Neural progenitor cell (in vitro differentiated cells): Measurements from ENCODE around the gene TNFRSF9. TPM values are rescaled to one million over a fixed set of nuclear protein-coding genes. Genes with fewer than 3 reads are reported as not detected.
"Not testable (repeated sequence)": the region's sequence is repeated elsewhere in the genome, so short reads cannot be mapped to it uniquely, and the experiment has no call there.

Experiments
- DNase-seq: peaks from one replicate; pipeline ENCODE4 v3.0.0-alpha.2; 2016; ENCODE audit warnings: low spot score
- H2AFZ ChIP-seq: fragments of 200-600 bp; sonication (generic); replicated peaks from 2 replicates; pipeline ENCODE4 v1.6.1; 2016; ENCODE audit warnings: antibody characterized with exemption
- H3F3A ChIP-seq: fragments of 200-600 bp; sonication (generic); 2 replicates; pipeline ENCODE4 v1.6.1; 2016; ENCODE audit warnings: antibody characterized with exemption, low read depth
- H3K27ac ChIP-seq: fragments of 200-600 bp; sonication (generic); 2 replicates; pipeline ENCODE4 v1.5.1; 2016; ENCODE audit warnings: mild to moderate bottlenecking
- H3K27me3 ChIP-seq: fragments of 200-600 bp; sonication (generic); 2 replicates; pipeline ENCODE4 v1.6.1; 2016; ENCODE audit warnings: mild to moderate bottlenecking, moderate library complexity
- H3K36me3 ChIP-seq: fragments of 200-600 bp; sonication (generic); 2 replicates; pipeline ENCODE4 v1.5.1; 2016
- H3K4me1 ChIP-seq: fragments of 200-600 bp; sonication (generic); 2 replicates; pipeline ENCODE4 v1.6.1; 2016; ENCODE audit warnings: mixed run types
- H3K4me2 ChIP-seq: fragments of 200-600 bp; sonication (generic); 2 replicates; pipeline ENCODE4 v1.6.1; 2016
- H3K4me3 ChIP-seq: fragments of 200-600 bp; sonication (generic); 2 replicates; pipeline ENCODE4 v1.5.1; 2016
- H3K79me2 ChIP-seq: fragments of 200-600 bp; sonication (generic); 2 replicates; pipeline ENCODE4 v1.6.1; 2016; ENCODE audit warnings: low read depth
- H3K9ac ChIP-seq: fragments of 200-600 bp; sonication (generic); 2 replicates; pipeline ENCODE4 v1.6.1; 2016
- H3K9me3 ChIP-seq: fragments of 200-600 bp; sonication (generic); 2 replicates; pipeline ENCODE4 v1.5.1; 2016; ENCODE audit warnings: low read depth
- H4K20me1 ChIP-seq: fragments of 200-600 bp; sonication (generic); 2 replicates; pipeline ENCODE4 v1.6.1; 2016; ENCODE audit warnings: low read depth
- H3K27ac Mint-ChIP-seq: 3 replicates; pipeline ENCODE4 v1.8.0; 2021; ENCODE audit warnings: mixed read lengths
- H3K27me3 Mint-ChIP-seq: 2 replicates; pipeline ENCODE4 v1.8.0; 2022; ENCODE audit warnings: low read depth, mild to moderate bottlenecking, inconsistent platforms, moderate library complexity, mixed read lengths; ENCODE audit not compliant: insufficient read depth
- H3K36me3 Mint-ChIP-seq: 3 replicates; pipeline ENCODE4 v1.8.0; 2021; ENCODE audit warnings: mixed read lengths
- H3K4me1 Mint-ChIP-seq: 3 replicates; pipeline ENCODE4 v1.8.0; 2021; ENCODE audit warnings: mixed read lengths
- H3K4me3 Mint-ChIP-seq: 3 replicates; pipeline ENCODE4 v1.8.0; 2021; ENCODE audit warnings: mild to moderate bottlenecking, moderate library complexity, mixed read lengths
- H3K9me3 Mint-ChIP-seq: 3 replicates; pipeline ENCODE4 v1.8.0; 2020; ENCODE audit warnings: mixed read lengths
- EZH2 ChIP-seq: fragments of 200-600 bp; sonication (generic); IDR thresholded peaks from 2 replicates; pipeline ENCODE4 v1.6.1; 2017; ENCODE audit warnings: antibody characterized with exemption, mild to moderate bottlenecking, moderate library complexity
- EZH2phosphoT487 ChIP-seq: fragments of 200-600 bp; sonication (generic); IDR thresholded peaks from 2 replicates; pipeline ENCODE4 v1.6.1; 2017; ENCODE audit warnings: antibody characterized with exemption
- total RNA-seq: library from RNA; depleted of rRNA; stranded (reverse); fragments of >200 nt; gene quantifications from 2 replicates; pipeline ENCODE4 v1.2.3, GENCODE V29; 2015; ENCODE audit warnings: low replicate concordance
- TF ChIP-seq, protein P1 (sequence below): fragments of 200-600 bp; sonication (generic); IDR thresholded peaks from 2 replicates; pipeline ENCODE4 v1.5.1; 2017; ENCODE audit warnings: antibody characterized with exemption, mild to moderate bottlenecking

The TNFRSF9 gene
- total RNA-seq, 1 donor from 2014 or later = not detected

DNA sequence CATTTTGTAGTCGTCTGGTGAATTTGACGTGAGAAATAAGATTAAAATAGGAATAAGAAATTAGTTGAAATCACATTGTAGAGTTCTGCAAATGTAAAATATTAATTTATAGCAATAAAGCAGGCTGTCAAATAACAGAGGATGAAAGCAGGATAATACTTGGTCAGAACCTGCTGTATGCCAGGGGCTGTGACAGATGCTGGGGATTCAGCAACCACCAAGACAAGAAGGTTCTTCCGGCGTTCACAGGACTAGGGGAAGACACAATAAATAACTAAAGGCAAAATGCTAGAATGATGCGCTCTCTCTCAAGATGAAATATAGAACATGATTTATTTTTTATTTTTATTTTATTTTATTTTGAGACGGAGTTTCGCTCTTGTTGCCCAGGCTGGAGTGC lies 14.0 kb upstream of the TNFRSF9 start:
- no peak overlapping the region for H3K27ac Mint-ChIP-seq
- Histone ChIP-seq H3K4me3 (no peak overlapping the region), H2AFZ (no peak overlapping the region), H3K27me3 (no peaks in the 10 kb centered on the region), H3K9ac (no peak overlapping the region), H3K4me2 (no peak overlapping the region), H4K20me1 (no peaks in the 10 kb centered on the region), H3K79me2 (no peaks in the 10 kb centered on the region), H3K36me3 (no peaks in the 10 kb centered on the region), H3K9me3 (no peaks in the 10 kb centered on the region), H3K4me1 (no peaks in the 10 kb centered on the region), H3K27ac (no peak overlapping the region), H3F3A (no peaks in the 10 kb centered on the region)
- H3K4me3 Mint-ChIP-seq = no peak overlapping the region
- no peak for DNase-seq
- no peaks in the 10 kb centered on the region for H3K4me1 Mint-ChIP-seq
- TF ChIP-seq EZH2 = no peak
- TF ChIP-seq EZH2phosphoT487 = no peak
- TF ChIP-seq, protein P1, sequence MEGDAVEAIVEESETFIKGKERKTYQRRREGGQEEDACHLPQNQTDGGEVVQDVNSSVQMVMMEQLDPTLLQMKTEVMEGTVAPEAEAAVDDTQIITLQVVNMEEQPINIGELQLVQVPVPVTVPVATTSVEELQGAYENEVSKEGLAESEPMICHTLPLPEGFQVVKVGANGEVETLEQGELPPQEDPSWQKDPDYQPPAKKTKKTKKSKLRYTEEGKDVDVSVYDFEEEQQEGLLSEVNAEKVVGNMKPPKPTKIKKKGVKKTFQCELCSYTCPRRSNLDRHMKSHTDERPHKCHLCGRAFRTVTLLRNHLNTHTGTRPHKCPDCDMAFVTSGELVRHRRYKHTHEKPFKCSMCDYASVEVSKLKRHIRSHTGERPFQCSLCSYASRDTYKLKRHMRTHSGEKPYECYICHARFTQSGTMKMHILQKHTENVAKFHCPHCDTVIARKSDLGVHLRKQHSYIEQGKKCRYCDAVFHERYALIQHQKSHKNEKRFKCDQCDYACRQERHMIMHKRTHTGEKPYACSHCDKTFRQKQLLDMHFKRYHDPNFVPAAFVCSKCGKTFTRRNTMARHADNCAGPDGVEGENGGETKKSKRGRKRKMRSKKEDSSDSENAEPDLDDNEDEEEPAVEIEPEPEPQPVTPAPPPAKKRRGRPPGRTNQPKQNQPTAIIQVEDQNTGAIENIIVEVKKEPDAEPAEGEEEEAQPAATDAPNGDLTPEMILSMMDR = no peak
- peaks cover 2% of the 10 kb centered on the region for H3K36me3 Mint-ChIP-seq
- H3K27me3 Mint-ChIP-seq = peaks cover 7% of the 10 kb centered on the region
- H3K9me3 Mint-ChIP-seq = peaks cover 7% of the 10 kb centered on the region

DNA sequence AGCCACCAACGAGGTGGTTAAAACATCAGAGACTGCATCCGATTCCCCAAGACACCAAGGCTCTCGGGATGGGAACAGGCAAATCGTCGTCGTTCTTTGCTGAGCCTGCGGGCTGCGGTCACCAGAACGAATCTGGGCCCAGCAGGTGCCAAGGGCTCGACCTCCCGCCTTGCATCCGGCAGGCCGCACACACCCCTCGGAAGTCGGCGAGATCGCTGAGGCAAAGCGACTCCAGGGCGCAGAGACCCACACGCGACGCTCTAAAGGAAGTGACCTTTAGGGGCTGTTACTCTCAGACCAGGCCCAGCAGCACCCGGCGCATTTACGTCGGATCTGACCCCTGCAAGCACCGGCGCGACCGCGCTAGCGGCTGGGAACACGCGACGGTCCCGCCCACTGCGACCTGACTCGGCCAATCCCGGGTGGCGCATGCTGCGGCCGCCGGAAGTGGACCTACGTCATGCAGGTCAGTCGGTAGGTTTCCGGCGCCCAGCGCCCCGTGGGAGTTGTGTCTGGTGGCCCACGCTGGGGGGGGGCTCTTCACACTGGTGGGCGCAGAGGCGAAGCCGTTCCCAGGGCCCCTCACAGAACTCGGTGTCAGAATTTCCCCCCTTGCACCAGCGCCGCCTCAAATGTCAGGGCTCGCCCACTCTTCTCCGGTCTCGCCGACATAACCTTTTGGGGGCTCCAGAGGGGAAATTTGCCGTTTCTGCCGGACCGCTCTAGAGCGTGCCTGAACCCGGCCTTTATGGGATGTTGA lies 13.4 kb upstream of the TNFRSF9 start:
- H3K27me3 ChIP-seq = no peaks in the 10 kb centered on the region
- Mint-ChIP-seq H3K27me3 (peaks cover 7% of the 10 kb centered on the region), H3K36me3 (peaks cover 2% of the 10 kb centered on the region), H3K4me1 (no peaks in the 10 kb centered on the region), H3K27ac (no peak overlapping the region), H3K4me3 (peak overlapping the region; percentile 71), H3K9me3 (peaks cover 7% of the 10 kb centered on the region)
- no peak overlapping the region for H3K9ac ChIP-seq
- no peaks in the 10 kb centered on the region for H3K9me3 ChIP-seq
- no peaks in the 10 kb centered on the region for H4K20me1 ChIP-seq
- H3K4me2 ChIP-seq = no peak overlapping the region
- no peak for DNase-seq
- H2AFZ ChIP-seq = no peak overlapping the region
- no peaks in the 10 kb centered on the region for H3K4me1 ChIP-seq
- no peak overlapping the region for H3K4me3 ChIP-seq
- TF ChIP-seq, protein P1 = no peak
- TF ChIP-seq EZH2 = no peak
- no peak for TF ChIP-seq EZH2phosphoT487
- no peaks in the 10 kb centered on the region for H3K36me3 ChIP-seq
- H3K79me2 ChIP-seq = no peaks in the 10 kb centered on the region
- H3K27ac ChIP-seq = no peak overlapping the region
- no peaks in the 10 kb centered on the region for H3F3A ChIP-seq

DNA sequence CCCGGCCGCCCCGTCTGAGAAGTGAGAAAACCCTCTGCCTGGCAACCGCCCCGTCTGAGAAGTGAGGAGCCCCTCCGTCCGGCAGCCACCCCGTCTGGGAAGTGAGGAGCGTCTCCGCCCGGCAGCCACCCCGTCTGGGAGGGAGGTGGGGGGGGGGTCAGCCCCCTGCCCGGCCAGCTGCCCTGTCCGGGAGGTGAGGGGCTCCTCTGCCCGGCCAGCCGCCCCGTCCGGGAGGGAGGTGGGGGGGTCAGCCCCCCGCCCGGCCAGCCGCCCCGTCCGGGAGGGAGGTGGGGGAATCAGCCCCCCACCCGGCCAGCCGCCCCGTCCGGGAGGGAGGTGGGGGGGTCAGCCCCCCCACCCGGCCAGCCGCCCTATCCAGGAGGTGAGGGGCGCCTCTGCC lies 12.2 kb upstream of the TNFRSF9 start:
- not testable (repeated sequence) for H3K36me3 ChIP-seq, H3K27ac ChIP-seq, H3K9me3 Mint-ChIP-seq, H3K4me3 ChIP-seq, H3K4me1 ChIP-seq, H3K27me3 Mint-ChIP-seq, H3K4me1 Mint-ChIP-seq, H3K4me3 Mint-ChIP-seq, H3K9me3 ChIP-seq, H3K27ac Mint-ChIP-seq, DNase-seq, H3K79me2 ChIP-seq, H4K20me1 ChIP-seq, H3K9ac ChIP-seq, H3K36me3 Mint-ChIP-seq, H2AFZ ChIP-seq, H3K4me2 ChIP-seq, H3F3A ChIP-seq, H3K27me3 ChIP-seq

DNA sequence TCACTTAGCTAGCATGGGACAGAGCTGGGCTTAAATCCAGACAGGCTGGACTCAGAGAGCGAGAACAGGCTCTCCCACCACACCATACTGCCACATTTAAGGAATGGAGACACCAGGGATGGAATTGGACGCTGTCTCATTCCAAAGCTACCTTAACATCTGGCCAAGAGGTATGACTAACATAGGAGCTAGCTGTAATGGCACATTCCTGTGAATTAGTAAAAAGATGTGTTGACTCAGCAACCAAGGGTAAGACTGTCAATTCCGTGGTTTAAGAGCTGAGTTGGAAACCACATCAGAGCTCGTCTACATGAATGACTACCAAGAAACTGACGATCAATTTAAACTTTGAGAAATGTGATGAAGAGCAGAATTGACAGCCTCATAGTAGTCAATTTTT lies 8.3 kb upstream of the TNFRSF9 start:
- Histone ChIP-seq H3K4me3 (no peak overlapping the region), H2AFZ (no peak overlapping the region), H3K27ac (no peak overlapping the region), H3K4me1 (no peaks in the 10 kb centered on the region), H3K27me3 (peaks cover 2% of the 10 kb centered on the region), H3K9me3 (no peaks in the 10 kb centered on the region), H3K9ac (no peak overlapping the region), H3F3A (no peaks in the 10 kb centered on the region), H3K4me2 (no peak overlapping the region), H4K20me1 (no peaks in the 10 kb centered on the region), H3K79me2 (no peaks in the 10 kb centered on the region), H3K36me3 (no peaks in the 10 kb centered on the region)
- H3K27ac Mint-ChIP-seq = no peak overlapping the region
- H3K27me3 Mint-ChIP-seq = peaks cover 10% of the 10 kb centered on the region
- H3K4me3 Mint-ChIP-seq = no peak overlapping the region
- DNase-seq = no peak
- peaks cover 7% of the 10 kb centered on the region for H3K9me3 Mint-ChIP-seq
- no peaks in the 10 kb centered on the region for H3K4me1 Mint-ChIP-seq
- H3K36me3 Mint-ChIP-seq = peaks cover 2% of the 10 kb centered on the region
- TF ChIP-seq, protein P1 = no peak
- TF ChIP-seq EZH2phosphoT487 = no peak
